GM19468 (cell line): ENCODE results near the gene ATP2B1.
A peak's percentile ranks its signal among the peaks of the same experiment; 100 is the strongest.
"Not testable (repeated sequence)": the region's sequence is repeated elsewhere in the genome, so short reads cannot be mapped to it uniquely, and the experiment has no call there.

ENCODE experiments used
- ATAC-seq: cut with Tn5 transposase; IDR thresholded peaks from one replicate; pipeline ENCODE4 v1.9.1; 2021; ENCODE audit warnings: mild to moderate bottlenecking, moderate library complexity, moderate number of reproducible peaks; ENCODE audit not compliant: unreplicated experiment; ENCODE audit errors: extremely low read depth

The ATP2B1 gene

GRCh38 chr12:89708565-89709156 is at the start of gene ATP2B1:
ATP2B1 (minus strand) TSS chr12:89708838; CDS start chr12:89655886, 52,952 bp downstream.
- ATAC-seq, result peak; percentile 46

GRCh38 chr12:89757987-89758386 is 49.3 kb upstream of the ATP2B1 start:
- ATAC-seq, result not testable (repeated sequence)

- peak; percentile 94 for ATAC-seq
These were observed 48.2 kb upstream of the ATP2B1 start for GRCh38 chr12:89756585-89757398.

GRCh38 chr12:89756194-89756584 is 47.6 kb upstream of the ATP2B1 start:
- no peak for ATAC-seq

GRCh38 chr12:89753997-89754396 is 45.4 kb upstream of the ATP2B1 start:
- ATAC-seq, result no peak

- ATAC-seq, result no peak
These were observed 43.7 kb upstream of the ATP2B1 start for GRCh38 chr12:89752341-89752740.

- no peak for ATAC-seq
These were observed 42.0 kb upstream of the ATP2B1 start for GRCh38 chr12:89750389-89751351.

GRCh38 chr12:89748791-89749190 is 40.2 kb upstream of the ATP2B1 start:
- no peak for ATAC-seq

- no peak for ATAC-seq
These were observed 36.6 kb upstream of the ATP2B1 start for GRCh38 chr12:89745286-89745685.

- ATAC-seq, result no peak
These were observed 33.8 kb upstream of the ATP2B1 start for GRCh38 chr12:89742337-89743022.

GRCh38 chr12:89740943-89741342 is 32.3 kb upstream of the ATP2B1 start:
- no peak for ATAC-seq

GRCh38 chr12:89736995-89737394 is 28.4 kb upstream of the ATP2B1 start:
- ATAC-seq, result no peak

GRCh38 chr12:89733579-89734201 is 25.1 kb upstream of the ATP2B1 start:
- ATAC-seq, result no peak

GRCh38 chr12:89732522-89732921 is 23.9 kb upstream of the ATP2B1 start:
- ATAC-seq, result no peak

GRCh38 chr12:89731614-89732013 is 23.0 kb upstream of the ATP2B1 start:
- ATAC-seq, result no peak

- ATAC-seq, result no peak
These were observed 22.5 kb upstream of the ATP2B1 start for GRCh38 chr12:89731089-89731488.

- ATAC-seq, result no peak
These were observed 21.4 kb upstream of the ATP2B1 start for GRCh38 chr12:89729946-89730459.

GRCh38 chr12:89723276-89723675 is 14.6 kb upstream of the ATP2B1 start:
- ATAC-seq, result no peak

GRCh38 chr12:89721291-89721987 is 12.8 kb upstream of the ATP2B1 start:
- peak; percentile 87 for ATAC-seq
